IPS-18c (cell line): ENCODE measurements around the gene ACP5.
"Not testable (repeated sequence)": the region's sequence is repeated elsewhere in the genome, so short reads cannot be mapped to it uniquely, and the experiment has no call there.

Experiments
- H3K4me3 ChIP-seq: 2 replicates; pipeline ENCODE4 v1.7.0; 2013; ENCODE audit warnings: low read depth, mild to moderate bottlenecking, low read length, moderate library complexity; ENCODE audit not compliant: insufficient read depth
- H3K9me3 ChIP-seq: one replicate; pipeline ENCODE4 v1.6.1; 2013; ENCODE audit warnings: mild to moderate bottlenecking, low read length, moderate library complexity; ENCODE audit not compliant: control insufficient read depth, insufficient read depth

Gene ACP5

GRCh38 chr19:11587302-11587974 lies 10.0 kb upstream of the ACP5 start:
- no peaks in the 10 kb centered on the region for H3K9me3 ChIP-seq
- no peak overlapping the region for H3K4me3 ChIP-seq

DNA sequence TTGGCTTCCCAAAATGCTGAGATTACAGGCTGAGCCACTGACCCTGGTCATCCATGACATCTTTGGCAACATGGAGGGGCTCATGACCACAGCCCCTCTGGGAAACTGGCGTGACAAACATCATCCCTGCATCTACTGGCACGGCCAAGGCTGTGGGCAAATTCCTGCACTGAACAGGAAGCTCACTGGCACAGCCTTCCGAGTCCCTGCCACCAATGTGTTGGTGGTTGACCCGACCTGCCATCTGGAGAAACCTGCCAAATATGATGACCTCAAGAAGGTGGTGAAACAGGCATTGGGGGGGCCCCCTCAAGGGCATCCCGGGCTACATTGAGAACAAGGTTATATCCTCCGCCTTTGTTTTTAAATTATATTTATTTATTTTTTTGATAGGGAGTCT lies 8.9 kb upstream of the ACP5 start:
- Histone ChIP-seq H3K9me3 (no peaks in the 10 kb centered on the region), H3K4me3 (no peak overlapping the region)

GRCh38 chr19:11581740-11582139 lies 4.3 kb upstream of the ACP5 start:
- no peaks in the 10 kb centered on the region for H3K9me3 ChIP-seq
- no peak overlapping the region for H3K4me3 ChIP-seq

DNA sequence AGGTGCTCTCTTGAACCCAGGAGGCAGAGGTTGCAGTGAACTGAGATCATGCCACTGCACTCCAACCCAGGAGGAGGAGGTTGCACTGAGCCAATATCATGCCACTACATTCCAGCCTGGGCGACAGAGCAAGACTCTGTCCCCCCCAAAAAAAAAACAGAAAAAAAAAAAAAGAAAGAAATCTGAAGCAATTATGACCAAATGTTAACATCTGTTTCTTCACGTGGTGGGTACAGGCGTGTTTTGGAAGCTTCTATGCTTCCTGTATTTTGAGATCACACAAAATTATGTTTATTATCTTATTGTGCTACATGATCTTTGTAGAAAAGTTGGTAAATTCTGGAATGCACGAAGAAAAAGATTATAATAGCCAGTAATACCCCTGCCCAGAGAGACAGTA lies 2.7 kb upstream of the ACP5 start:
- Histone ChIP-seq H3K9me3 (no peaks in the 10 kb centered on the region), H3K4me3 (no peak overlapping the region)

- Histone ChIP-seq H3K9me3 (no peaks in the 10 kb centered on the region), H3K4me3 (peak overlapping the region; percentile 31)
Observed at GRCh38 chr19:11578258-11579142, 1.1 kb upstream of the ACP5 start.

GRCh38 chr19:11576227-11576626 lies 1.2 kb downstream of the ACP5 start:
- no peak overlapping the region for H3K4me3 ChIP-seq
- no peaks in the 10 kb centered on the region for H3K9me3 ChIP-seq

- H3K4me3 ChIP-seq, result no peak overlapping the region
- H3K9me3 ChIP-seq, result no peaks in the 10 kb centered on the region
Observed at GRCh38 chr19:11574689-11575088, 2.8 kb downstream of the ACP5 start.

GRCh38 chr19:11573763-11574162 lies 3.7 kb downstream of the ACP5 start:
- not testable (repeated sequence) for H3K9me3 ChIP-seq, H3K4me3 ChIP-seq

- H3K9me3 ChIP-seq, H3K4me3 ChIP-seq: not testable (repeated sequence)
Observed at GRCh38 chr19:11573354-11573753, 4.1 kb downstream of the ACP5 start.

GRCh38 chr19:11570039-11570462 lies 7.4 kb downstream of the ACP5 start:
- Histone ChIP-seq H3K4me3 (no peak overlapping the region), H3K9me3 (peaks cover 2% of the 10 kb centered on the region)

DNA sequence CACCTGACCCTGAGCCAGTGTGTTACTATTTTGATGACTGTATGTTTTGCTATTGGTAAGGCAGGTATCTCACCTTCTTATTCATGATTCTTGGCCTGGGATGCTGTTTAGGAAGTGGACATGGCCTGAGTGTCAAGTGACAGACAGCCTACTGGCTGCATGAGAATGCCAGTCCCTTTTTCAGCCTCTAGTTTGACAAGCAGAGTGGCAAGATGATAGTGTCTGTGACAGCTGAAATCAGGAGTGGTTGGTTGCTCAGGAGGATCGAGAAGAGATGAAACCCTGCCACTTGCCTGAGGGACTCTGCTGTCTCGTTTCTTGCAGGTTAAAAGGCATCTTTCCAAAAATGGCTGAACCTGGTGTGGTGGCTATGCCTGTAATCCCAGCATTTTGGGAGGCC lies 11.3 kb downstream of the ACP5 start:
- H3K4me3 ChIP-seq, result no peak overlapping the region

DNA sequence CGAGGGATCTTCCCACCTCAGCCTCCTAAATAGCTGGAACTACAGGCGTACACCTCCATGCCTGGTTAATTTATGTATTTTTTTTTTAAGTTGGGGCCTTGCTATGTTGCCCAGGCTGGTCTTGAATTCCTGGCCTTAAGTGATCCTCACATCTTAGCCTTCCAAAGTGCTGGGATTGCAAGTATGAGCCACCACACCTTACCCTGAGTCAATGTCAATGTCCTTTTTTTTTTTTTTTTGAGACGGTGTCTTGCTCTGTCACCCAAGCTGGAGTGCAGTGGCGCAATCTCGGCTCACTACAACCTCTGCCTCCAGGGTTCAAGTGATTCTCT lies 11.8 kb downstream of the ACP5 start:
- not testable (repeated sequence) for H3K9me3 ChIP-seq, H3K4me3 ChIP-seq

More for the DNA sequence above, 11.3 kb downstream of the ACP5 start:
- H3K9me3 ChIP-seq, result peaks cover 2% of the 10 kb centered on the region

- H3K9me3 ChIP-seq, H3K4me3 ChIP-seq: not testable (repeated sequence)
Observed at GRCh38 chr19:11564082-11564807, 13.2 kb downstream of the ACP5 start.

DNA sequence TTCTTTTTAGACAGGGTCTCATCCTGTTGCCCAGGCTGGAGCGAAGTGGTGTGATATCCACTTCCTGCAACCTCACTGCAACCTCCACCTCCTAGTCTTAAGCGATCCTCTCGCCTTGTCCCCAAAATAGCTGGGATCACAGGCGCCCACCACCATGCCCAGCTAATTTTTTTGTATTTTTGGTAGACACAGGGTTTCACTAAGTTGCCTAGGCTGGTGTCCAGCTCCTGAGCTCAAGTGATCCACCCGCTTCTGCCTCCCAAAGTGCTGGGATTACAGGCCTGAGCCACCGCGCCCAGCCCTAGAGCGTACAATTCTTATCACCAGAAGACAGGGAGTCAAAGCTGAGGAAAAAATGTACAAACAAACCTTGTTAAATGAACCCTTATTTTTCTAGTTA lies 13.9 kb downstream of the ACP5 start:
- Histone ChIP-seq H3K4me3 (no peak overlapping the region), H3K9me3 (no peaks in the 10 kb centered on the region)

GRCh38 chr19:11560404-11561051 lies 16.9 kb downstream of the ACP5 start:
- Histone ChIP-seq H3K4me3 (no peak overlapping the region), H3K9me3 (no peaks in the 10 kb centered on the region)

- Histone ChIP-seq H3K9me3 (no peaks in the 10 kb centered on the region), H3K4me3 (peak within 1 kb of the TSS; percentile 95)
Observed at GRCh38 chr19:11558881-11559828, 18.3 kb downstream of the ACP5 start, which contains the start of gene ELOF1. Gene ELOF1, minus strand, starts transcription at chr19:11559230. Its CDS starts 4,883 bp downstream, at chr19:11554347.
